Measurements from ENCODE around the gene HMG20B.

Gene HMG20B

DNA sequence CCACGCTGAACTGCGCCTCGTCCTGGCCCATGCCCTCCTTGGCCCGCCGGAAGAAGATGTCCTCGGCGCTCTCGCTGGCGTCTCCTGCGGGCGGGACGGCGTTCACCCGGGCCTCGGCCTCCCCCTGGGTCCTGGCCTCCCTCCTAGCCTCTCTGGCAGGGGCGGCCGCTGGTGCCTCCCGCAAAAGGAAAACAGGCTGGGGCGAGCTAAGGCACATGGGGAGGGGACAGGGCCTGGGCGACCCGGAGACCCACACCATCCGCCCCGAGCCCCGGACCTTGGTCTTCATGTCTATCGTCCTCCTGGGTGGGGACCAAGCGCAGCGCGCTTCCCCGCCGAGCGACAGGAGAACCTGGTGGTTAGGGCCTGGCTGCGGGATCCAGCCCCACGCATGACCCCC is 39.6 kb downstream of the HMG20B start:
- Mint-ChIP-seq H3K9me3 (peaks cover 4% of the 10 kb centered on the region), H3K4me3 (no peak overlapping the region), H3K4me1 (peaks cover 15% of the 10 kb centered on the region), H3K27ac (no peak overlapping the region), H3K36me3 (peaks cover 27% of the 10 kb centered on the region), H3K27me3 (peaks cover 12% of the 10 kb centered on the region)
- no peak for ATAC-seq

DNA sequence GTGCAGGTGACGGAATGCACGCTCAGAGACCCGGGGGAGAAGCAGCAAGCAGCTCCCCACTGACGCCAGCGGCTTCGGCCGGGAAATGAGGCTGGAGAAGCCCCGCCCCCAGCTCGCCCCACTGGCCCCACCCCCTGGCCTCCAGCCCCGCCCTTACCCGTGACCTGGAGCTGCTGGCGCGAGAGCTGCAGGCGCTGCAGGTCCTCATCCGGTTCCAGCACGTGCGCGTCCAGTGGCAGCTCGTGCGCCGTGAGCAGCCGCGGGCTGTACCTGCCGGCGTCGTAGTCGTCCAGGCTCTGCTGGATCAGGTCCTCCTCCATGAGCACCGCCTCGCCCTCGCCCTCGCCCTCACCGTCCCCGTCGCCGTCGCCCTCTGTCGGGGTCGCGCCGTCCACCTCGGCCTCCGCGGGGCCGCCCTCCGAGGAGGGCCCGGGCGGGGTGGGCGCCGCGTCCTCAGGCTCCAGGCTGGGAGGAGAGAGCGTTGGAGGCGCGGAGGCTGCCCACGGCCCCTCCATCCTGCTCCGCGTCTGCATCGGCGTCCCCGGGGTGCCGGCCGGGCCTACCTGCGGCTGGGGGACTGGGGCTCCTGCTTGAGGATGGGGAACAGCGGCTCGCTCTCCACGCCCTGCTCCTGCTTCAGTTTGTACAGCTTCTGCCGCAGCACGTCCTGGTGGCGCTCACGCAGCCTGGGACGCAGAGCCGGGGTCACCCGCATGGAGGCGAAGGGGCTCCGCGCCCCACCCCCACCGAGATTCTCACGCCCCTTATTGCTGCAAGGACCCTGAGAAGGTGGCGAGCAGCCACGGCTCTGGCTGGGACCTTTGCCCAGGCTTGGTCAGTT is 40.4 kb downstream of the HMG20B start:
- Mint-ChIP-seq H3K36me3 (peaks cover 31% of the 10 kb centered on the region), H3K4me1 (peaks cover 14% of the 10 kb centered on the region), H3K27ac (no peak overlapping the region), H3K4me3 (no peak overlapping the region), H3K27me3 (peaks cover 4% of the 10 kb centered on the region), H3K9me3 (peaks cover 1% of the 10 kb centered on the region)
- no peak for ATAC-seq

DNA sequence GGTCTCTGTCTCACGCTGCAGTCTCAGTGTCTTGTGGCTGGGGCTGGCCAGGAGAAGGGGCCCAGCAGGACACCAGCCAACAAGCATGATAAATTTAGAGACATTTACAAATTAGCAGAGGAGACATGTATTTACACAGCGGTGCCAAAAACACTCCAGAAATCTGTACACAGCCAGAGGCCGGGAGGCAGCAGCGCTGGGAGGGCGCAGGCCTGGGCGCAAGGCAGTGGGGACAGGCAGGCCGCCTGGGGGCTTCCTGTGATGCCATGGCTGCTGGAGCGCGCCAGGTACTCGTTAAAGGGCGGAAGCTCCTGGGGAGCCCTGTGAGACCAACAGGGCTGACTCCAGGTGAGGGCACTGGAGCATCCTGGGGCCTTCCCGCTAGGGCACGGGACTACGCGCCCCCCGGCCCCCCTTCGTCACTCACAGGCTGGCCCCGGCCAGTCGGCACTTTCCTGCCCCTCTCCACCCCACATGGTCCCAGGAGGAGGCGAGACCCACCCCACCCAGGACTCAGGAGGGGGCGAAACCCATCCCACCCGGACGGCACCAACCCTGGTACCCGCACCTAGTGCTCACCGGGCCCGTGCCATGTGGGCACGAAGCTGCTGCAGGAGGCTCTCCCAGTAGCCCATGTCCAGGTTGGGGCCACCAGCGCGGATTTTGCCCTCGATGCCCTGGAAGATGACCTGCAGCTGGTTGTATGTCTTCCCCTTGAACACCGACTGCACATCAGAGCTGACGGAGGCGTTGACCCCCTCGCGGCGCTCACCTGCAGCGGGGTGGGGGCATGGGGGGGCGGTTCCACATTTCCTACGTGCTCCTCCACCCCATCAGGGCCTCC is 41.3 kb downstream of the HMG20B start:
- H3K9me3 Mint-ChIP-seq = no peaks in the 10 kb centered on the region
- no peaks in the 10 kb centered on the region for H3K27me3 Mint-ChIP-seq
- peaks cover 33% of the 10 kb centered on the region for H3K36me3 Mint-ChIP-seq
- no peak for ATAC-seq
- H3K27ac Mint-ChIP-seq = no peak overlapping the region
- H3K4me1 Mint-ChIP-seq = peaks cover 19% of the 10 kb centered on the region
- H3K4me3 Mint-ChIP-seq = no peak overlapping the region

DNA sequence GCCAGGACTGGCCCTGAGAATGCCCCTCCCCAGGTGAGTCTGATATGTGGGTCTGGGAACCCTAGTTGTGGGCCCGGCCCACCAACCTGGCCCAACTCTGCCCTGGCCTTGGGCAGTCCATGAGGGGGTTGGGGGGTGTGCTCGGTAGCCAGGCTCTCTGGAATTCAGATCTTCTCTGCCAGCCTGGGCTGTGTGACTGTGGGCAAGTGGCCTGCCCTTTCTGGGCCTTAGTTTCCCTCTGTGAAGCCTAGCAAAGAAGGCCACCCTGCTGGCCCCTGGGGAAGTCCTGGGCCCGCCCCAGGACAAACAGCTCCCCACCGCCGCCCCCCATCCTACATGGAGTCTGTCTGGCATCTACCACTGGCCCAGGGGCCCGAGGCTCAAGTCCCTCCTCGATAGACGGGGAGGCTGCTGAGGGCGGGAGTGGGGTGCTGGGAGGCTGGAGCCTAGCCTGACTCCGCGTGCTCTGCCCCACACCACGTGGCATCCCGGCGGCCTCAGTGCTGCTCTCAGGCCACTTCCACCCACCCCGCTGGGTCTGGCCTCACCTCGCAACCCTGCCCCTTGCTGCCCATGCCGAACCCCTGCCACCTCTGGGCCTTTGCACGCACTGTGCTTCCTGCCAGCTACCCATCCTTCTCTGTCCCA is 42.2 kb downstream of the HMG20B start:
- no peak overlapping the region for H3K27ac Mint-ChIP-seq
- H3K9me3 Mint-ChIP-seq = no peaks in the 10 kb centered on the region
- H3K27me3 Mint-ChIP-seq = no peaks in the 10 kb centered on the region
- peaks cover 38% of the 10 kb centered on the region for H3K36me3 Mint-ChIP-seq
- peaks cover 24% of the 10 kb centered on the region for H3K4me1 Mint-ChIP-seq
- H3K4me3 Mint-ChIP-seq = no peak overlapping the region
- ATAC-seq = no peak

DNA sequence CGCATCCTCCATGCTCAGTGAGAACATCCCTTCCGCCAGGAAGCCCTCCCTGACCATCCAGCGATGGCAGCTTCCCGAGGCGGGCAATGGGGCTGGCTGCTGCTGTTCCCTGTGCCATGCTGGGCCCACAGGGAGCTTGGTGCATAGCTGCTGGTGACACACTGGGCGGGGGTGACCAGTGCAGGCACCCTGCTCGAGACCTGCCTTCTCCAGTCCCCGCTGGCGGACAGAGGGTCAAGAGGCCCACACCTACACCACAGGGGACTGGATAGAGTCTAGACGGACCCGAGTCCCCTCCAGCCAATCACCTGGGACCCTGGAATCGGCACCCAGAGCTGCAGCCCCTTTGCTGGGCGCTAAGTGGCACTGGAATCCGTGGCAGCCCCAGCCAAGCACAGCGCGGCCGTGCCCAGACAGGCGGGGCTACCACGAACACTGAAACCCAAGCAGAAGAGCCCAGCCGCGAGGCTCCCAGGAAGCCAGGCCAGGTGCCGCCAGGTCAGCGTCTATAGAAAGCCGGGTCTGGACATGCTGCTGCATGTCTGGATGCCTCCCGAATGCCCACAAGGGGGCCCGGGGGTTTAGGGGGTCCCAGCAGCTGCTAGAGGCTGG is 42.9 kb downstream of the HMG20B start:
- no peak overlapping the region for H3K27ac Mint-ChIP-seq
- peaks cover 40% of the 10 kb centered on the region for H3K36me3 Mint-ChIP-seq
- no peak for ATAC-seq
- H3K4me3 Mint-ChIP-seq = no peak overlapping the region
- H3K9me3 Mint-ChIP-seq = no peaks in the 10 kb centered on the region
- H3K27me3 Mint-ChIP-seq = no peaks in the 10 kb centered on the region
- H3K4me1 Mint-ChIP-seq = peaks cover 24% of the 10 kb centered on the region

DNA sequence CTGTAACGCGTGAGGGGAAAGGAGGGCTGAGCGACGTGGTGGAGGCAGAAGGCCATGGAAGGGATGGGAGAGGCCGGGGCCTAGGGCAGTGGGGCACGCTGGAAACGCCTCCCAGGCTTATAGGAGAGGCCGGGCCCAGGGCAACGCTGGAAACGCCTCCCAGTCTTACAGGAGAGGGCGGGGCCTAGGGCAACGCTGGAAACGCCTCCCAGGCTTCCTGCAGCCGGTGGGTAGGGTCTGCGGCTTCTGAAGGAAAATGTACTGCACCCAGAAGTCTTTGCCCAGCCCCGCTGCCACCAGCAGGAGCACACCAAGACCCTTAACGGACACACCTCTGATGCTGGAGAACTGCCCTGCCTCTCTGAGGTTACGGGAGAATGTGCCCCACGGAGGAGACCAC is 44.7 kb downstream of the HMG20B start:
- ATAC-seq = no peak
- H3K27ac Mint-ChIP-seq = no peak overlapping the region
- H3K4me1 Mint-ChIP-seq = peaks cover 27% of the 10 kb centered on the region
- peaks cover 48% of the 10 kb centered on the region for H3K36me3 Mint-ChIP-seq
- no peak overlapping the region for H3K4me3 Mint-ChIP-seq
- H3K9me3 Mint-ChIP-seq = no peaks in the 10 kb centered on the region
- H3K27me3 Mint-ChIP-seq = no peaks in the 10 kb centered on the region

DNA sequence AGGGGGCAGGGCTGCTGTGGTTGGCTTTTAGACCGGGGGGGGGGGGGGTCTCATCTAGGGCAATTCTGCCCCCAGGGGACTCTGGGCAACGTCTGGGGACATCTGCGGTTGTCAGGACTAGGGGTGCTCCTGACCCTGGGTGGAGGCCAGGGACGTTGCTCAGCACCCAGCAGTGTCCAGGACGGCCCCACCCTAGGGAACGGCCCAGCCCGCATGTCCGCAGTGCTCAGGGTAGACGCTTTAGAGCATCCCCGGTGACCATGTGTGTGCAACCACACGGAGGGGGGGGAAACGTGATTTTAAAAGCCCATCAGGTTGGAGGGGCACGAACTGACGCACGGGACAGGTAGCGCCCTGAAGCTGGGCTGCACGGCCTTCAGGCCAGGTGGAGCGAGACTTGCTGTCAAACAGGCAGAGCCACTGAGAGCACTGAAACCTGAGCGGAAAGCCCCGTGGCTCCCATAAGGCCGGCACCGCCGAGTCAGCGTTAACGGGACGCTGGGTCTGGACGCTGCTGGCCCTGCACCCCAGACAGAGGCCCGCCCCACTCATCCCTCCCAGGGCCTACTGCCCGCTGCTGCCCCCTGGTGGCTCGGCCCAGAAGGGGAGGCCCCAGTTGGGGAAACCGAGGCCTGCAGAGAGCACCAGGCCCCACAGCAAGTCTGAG is 45.5 kb downstream of the HMG20B start:
- Mint-ChIP-seq H3K36me3 (peaks cover 51% of the 10 kb centered on the region), H3K27me3 (no peaks in the 10 kb centered on the region), H3K4me1 (peaks cover 29% of the 10 kb centered on the region), H3K4me3 (no peak overlapping the region), H3K27ac (no peak overlapping the region), H3K9me3 (no peaks in the 10 kb centered on the region)
- peak; percentile 75 for ATAC-seq

DNA sequence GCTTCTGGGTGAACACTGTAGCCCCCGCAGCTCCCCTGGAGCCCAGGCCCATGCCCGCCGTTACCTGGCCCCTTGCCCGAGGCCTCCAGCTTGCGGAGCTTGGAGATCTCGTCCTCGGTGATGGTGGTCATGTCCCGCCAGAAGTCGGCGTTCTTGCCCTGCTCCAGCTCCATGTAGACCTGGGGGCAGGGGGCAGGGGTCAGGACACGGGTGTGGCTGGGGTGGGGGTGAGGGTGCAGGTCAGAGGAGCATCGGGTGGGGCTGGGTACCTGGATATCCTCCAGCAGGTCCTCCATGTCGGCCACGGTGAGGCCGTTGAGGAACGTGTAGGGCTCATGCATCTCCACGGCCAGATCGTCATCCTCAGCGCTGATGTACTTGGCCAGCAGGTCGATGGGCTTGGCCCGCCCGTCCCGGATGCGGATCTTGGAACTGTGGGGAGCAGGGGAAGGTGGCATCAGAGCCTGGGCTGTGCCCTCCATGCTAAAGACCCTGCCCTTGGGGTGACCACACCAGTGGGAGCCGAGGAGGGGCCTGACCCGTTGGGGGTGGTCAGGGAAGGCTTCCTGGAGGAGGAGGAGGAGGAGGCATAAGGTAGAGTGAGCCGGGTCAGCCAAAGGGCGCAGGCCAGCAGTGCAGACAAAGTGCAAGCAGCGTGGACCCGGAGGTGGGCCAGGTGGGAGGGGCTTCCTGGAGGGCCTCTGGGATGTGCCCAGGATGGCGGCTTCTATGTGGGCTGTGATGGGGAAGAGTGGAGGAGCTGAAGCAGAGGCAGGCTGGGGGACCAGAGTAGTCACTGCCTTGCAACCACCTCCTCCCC is 46.3 kb downstream of the HMG20B start:
- peaks cover 46% of the 10 kb centered on the region for H3K36me3 Mint-ChIP-seq
- ATAC-seq = no peak
- peaks cover 32% of the 10 kb centered on the region for H3K4me1 Mint-ChIP-seq
- no peaks in the 10 kb centered on the region for H3K9me3 Mint-ChIP-seq
- H3K27me3 Mint-ChIP-seq = no peaks in the 10 kb centered on the region
- H3K27ac Mint-ChIP-seq = no peak overlapping the region
- H3K4me3 Mint-ChIP-seq = no peak overlapping the region

DNA sequence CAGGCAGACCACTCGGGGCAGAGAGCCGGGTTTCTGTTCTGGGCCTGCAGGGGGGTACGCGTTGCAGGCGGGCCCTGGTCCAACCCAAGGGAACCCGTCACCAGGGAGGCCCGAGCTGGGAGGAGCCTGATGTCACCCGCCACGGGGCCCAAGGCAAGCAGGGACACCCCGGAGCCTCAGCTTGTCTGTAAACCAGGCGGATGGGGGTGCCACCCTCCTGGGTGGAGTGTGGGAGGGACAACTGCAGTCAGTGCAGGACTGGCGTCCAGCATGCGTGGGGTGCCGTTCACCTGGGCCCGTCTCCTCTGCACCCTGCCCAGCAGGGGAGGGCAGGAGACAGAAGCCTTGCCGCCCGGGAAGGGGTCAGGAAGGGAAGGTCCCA is 46.9 kb downstream of the HMG20B start:
- no peak for ATAC-seq
- Mint-ChIP-seq H3K36me3 (peaks cover 46% of the 10 kb centered on the region), H3K4me1 (peaks cover 38% of the 10 kb centered on the region), H3K27ac (no peak overlapping the region), H3K9me3 (no peaks in the 10 kb centered on the region), H3K4me3 (no peak overlapping the region), H3K27me3 (no peaks in the 10 kb centered on the region)

DNA sequence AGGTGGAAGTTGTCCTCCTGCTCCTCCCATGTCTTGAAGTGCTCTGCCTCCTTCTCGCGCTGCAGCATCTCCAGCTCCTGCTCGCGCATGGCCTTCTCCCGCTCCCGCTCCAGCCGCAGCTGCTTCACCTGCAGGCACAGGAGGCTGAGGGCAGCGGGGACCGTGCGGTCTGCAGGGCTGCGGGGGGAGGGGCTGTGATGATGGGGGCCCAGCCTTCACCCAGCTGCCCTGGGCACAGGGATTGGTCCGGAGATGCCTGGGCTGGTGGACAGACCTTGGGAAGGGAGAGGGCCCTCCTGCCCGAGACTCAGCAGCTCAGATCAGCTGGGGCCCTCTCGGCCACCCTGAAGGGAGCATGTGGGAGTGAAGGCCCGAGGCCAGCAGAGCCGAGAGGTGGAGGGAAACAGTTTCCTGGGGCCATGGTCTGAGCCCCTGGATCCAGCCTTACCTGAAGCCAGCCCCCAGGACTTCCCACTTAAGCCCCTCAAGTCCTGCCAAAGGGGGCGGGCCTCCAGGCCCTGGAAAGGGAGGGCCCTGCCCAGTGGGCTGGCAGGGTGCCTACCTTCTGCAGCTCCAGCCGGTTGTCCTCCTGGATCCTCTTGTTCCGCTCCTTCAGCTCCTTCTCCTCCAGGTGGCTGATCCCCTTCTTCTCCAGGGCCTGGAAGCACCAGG is 47.5 kb downstream of the HMG20B start:
- Mint-ChIP-seq H3K9me3 (no peaks in the 10 kb centered on the region), H3K4me3 (no peak overlapping the region), H3K27ac (no peak overlapping the region), H3K4me1 (peaks cover 40% of the 10 kb centered on the region), H3K27me3 (no peaks in the 10 kb centered on the region), H3K36me3 (peaks cover 45% of the 10 kb centered on the region)
- no peak for ATAC-seq

DNA sequence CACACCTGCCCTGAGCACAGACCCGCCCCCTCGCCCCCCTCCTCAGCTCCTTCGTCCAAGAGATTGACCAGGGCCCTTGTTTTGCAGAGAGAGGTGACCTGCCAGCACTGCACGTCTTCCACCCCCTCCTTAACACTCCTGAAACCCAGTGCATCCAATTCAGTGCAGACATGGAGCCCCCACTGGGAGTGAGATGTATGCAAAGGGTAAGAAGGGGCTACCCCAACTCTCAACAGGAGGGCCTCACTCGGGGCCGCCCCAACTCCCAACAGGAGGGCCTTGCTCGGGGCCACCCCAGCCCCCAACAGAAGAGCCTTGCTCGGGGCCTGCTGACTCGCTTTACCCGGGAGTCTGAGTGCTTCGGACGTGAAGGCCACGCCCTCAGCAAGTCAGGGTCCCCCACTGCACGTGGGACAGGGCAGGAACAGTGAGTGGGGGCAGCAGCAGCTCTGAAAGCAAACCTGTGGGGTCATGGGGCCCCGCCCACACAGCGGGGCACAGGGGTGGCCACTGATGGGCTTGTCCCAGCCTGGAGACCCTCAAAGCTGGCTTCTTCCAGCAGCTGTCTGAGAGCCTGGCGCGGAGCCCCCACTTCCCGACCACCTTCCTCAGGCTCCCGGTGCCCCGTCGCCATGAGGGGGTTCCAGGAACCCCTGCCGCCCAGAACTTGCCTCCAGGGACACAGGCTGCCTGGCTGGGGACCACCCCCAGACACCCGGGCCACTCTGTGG is 48.2 kb downstream of the HMG20B start:
- no peak overlapping the region for H3K27ac Mint-ChIP-seq

DNA sequence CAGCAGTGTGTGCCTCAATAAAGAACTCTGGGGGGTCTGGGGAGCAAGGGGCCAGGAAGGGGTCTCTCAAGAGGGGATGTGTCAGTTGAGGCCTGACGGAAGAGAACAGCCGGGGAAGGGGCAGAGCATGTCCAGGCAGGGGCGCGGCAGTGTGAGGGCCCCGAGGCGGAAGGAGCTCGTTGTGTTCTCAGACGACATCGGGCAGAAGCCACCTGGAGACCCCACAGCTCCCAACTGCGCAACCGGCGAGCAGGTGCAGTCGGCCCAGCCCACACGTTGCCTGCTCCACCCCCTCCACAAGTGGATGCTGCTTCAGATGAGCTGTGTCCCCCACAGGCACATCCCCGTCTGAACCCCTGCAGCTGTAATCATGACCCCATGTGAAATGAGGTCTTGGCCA is 48.9 kb downstream of the HMG20B start:
- peaks cover 41% of the 10 kb centered on the region for H3K36me3 Mint-ChIP-seq
- peaks cover 51% of the 10 kb centered on the region for H3K4me1 Mint-ChIP-seq
- H3K9me3 Mint-ChIP-seq = no peaks in the 10 kb centered on the region
- H3K27ac Mint-ChIP-seq = no peak overlapping the region
- H3K27me3 Mint-ChIP-seq = no peaks in the 10 kb centered on the region
- no peak overlapping the region for H3K4me3 Mint-ChIP-seq
- no peak for ATAC-seq

More for the DNA sequence above, 48.2 kb downstream of the HMG20B start:
- no peak for ATAC-seq
- Mint-ChIP-seq H3K9me3 (no peaks in the 10 kb centered on the region), H3K4me3 (no peak overlapping the region), H3K27me3 (no peaks in the 10 kb centered on the region), H3K4me1 (peaks cover 44% of the 10 kb centered on the region), H3K36me3 (peaks cover 41% of the 10 kb centered on the region)

DNA sequence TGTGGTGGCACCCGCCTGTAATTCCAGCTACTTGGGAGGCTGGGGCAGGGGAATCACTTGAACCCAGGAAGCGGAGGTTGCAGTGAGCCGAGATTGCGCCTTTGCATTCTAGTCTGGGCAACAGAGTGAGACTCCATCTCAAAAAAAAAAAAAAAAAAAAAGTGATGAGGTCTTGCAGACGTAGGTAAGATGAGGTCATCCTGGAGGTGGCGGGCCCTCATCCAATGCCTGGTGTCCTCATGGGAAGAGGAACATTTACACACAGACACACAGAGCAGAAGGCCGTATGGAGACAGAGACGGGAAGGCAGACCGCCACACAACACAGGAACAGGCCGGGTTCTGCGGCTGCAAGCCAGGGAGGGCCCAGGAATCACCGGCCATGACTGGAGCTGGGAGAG is 49.5 kb downstream of the HMG20B start:
- no peak overlapping the region for H3K4me3 Mint-ChIP-seq
- H3K27ac Mint-ChIP-seq = no peak overlapping the region
- no peaks in the 10 kb centered on the region for H3K27me3 Mint-ChIP-seq
- H3K36me3 Mint-ChIP-seq = peaks cover 36% of the 10 kb centered on the region
- ATAC-seq = no peak
- H3K4me1 Mint-ChIP-seq = peaks cover 53% of the 10 kb centered on the region
- H3K9me3 Mint-ChIP-seq = no peaks in the 10 kb centered on the region

Data from stimulated activated memory B cell treated with anti-CD40 and anti-IgM and Interleukin-4, amounts not matched to agents 10 μg/mL and 1 μg/mL and 100 μg/mL, for 72 hours (primary cell).